GM21515 (cell line): ENCODE measurements around the gene NPNT.

ENCODE experiments used
- ATAC-seq: cut with Tn5 transposase; IDR thresholded peaks from one replicate; pipeline ENCODE4 v1.9.1; 2021; ENCODE audit not compliant: unreplicated experiment

Gene NPNT

DNA sequence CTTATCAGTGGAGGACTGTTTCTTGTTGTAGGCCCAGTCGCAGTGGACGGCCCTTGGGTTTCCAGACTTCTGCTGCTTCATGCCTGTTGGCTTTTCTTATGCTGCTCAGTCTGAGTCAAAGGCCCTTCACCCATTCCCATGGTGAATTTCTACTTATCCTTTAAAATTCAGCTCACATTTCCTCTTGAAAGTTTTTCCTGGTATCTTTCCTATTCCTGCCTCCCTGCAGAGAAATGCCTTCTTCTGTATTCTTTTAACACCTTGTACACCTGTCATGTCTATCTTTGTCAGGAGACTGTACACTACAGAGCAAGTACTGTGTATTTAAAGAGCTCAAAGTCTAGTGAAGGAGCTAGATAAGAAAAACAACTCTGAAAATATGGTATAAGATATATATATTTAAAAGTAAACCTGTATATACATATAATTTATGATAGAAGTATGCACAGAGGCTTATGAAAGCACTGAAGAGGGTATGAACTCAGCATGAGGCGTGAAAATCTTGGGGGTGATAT lies 22.0 kb downstream of the NPNT start:
- ATAC-seq = no peak

DNA sequence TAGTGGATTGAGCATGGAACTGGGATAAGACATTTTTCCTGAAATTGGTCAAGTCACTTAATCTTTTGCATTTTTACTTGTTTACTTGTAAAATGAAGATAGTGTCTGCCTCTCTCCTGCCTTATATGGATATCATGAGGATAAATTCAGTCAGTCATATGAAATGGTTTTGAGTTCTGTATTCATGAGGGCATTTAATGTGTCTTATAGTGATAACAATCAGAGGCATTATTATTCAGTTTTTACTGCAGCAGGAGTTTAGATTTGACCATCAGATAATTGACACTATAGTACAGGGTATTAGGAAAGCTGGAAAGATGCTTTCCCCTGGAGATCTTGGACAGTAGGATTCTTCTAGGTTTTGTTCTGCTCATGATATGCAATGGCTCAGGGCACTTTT lies 26.0 kb downstream of the NPNT start:
- ATAC-seq = no peak

DNA sequence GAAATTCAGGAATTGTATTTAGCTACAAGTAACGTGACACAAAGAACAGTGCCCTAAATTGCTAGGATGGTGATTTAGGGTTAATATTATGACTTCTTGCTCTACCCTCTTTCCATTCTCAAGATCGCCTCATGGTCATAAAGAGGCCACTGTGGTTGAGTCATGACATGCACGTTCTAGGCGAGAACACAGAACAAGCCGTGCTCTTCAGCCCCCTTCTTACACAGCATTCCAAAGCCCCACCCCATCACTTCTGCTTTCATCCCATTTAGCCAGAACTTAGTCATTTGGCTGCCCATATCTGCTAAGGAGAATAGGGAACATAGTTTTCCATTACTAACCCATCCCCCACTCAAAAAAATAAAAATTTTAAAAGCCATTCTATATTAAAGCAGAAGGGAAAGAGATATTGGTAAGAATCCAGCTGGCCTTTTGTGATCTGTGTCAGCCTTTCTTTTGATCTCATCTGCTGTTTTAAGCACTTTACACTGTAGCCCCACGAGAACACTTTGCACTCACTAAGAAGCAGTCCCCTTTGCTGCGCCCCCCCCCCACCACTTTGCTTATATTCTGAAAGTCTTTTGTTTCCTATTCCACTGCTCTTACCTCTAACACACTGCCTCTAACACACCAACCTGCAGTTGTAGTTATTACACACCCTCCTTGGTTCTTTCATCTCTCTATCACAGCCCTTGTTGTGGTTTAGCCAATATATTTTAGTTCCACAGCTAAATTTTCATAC lies 28.4 kb downstream of the NPNT start:
- ATAC-seq = no peak

DNA sequence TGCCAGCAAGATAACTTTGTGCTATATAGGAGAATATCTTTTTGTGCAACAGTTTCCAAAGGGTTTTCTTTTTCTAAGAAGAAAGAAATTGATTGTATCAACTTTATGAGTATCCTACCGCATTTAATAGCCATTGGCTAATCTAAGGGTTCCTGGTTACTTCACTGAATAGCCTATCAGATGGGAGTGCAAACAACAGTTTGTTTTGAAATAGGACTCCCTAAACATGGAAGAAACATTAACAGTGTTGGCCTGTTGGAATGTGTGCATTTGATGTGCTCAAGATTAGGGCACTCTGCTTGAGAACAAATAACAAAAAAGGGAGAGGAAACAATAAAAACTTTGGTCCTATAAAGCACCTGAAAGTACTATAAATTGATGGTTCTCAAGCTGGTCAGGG lies 29.1 kb downstream of the NPNT start:
- no peak for ATAC-seq

DNA sequence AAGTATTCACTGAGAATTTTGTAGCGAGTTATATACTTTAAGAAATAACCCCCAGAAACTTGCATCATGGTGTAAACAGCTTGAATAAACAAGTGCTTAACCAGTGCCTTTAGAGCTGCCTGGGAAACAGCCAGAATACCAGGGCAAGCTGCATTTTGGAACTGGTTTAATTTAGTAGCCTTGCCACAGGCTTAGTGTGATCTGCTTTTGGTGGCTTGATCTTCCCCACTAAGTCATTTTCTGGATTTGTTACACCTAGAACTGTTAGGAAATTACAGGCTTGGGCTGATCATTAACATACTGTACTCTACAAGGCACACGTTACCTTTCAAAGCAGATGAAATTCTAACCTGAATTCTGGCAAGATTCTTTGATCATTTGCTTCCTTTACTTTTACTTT lies 35.4 kb downstream of the NPNT start:
- no peak for ATAC-seq

DNA sequence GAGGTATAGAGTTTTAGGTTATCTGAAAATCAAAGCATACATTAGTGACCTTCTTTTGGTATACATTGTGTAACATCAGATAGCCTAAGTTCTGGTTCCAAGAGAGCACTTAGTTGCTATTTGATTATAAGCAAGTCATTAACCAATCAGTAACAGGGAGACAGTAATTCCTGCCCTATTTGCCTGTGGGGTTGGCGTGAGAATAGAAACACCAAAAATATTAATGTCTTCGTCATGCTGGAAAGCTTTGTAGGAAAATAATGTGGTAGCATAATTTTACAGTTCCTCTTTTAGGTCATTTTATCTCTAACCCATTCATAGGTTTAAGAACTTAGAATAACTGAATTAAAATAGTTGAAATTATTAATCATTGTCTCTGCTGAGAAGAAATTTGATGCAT lies 37.8 kb downstream of the NPNT start:
- peak; percentile 52 for ATAC-seq

DNA sequence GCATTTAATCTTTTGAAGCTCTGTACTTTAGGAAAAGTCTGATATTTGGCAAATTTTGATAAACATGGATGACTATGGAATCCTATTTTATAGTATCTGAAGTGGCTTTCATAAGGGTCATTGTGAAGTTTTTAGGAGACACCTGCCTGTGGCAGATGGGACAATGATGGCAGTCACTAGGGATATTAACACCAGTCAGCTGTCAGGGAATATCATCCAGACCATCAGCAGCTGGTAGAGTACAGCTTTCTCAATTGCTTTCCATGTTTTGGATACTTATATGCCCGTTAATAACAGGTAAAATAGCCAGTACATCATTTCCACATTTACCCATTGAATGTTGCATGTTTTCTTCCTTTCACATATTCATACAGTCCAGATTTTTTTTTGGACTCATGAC lies 39.1 kb downstream of the NPNT start:
- no peak for ATAC-seq

DNA sequence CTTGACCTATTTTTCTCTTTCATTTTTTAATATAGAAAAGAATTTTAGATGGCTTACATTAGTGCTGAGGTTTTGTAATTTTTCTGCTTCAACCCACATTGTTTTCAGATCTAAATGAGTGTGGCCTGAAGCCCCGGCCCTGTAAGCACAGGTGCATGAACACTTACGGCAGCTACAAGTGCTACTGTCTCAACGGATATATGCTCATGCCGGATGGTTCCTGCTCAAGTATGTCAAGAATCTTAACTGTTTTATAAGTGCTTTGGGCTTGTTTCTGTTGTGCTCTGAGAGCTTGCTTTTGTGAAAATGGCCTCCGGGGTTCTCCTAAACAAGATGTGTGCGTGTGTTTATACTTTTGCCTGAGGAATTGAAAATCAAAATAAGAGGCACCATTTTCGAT lies 41.6 kb downstream of the NPNT start:
- ATAC-seq = no peak

DNA sequence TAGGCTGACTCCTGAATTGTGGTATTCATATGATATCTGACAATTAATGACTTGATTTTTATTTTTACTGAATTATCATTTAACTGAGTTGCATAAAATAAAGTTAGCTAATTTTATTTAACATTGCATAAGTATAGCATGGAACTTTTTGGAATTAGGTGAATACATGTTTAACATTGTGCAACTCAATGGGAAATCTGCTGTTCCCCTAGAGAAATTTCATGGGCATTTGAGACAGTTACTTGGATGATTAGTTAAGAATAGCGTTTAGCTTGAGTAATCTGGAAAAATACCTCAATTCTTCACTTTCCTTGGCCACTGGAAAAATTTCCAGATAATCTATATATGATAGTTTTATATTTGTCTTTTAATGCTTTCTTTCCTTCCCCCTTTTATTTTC lies 42.5 kb downstream of the NPNT start:
- no peak for ATAC-seq

DNA sequence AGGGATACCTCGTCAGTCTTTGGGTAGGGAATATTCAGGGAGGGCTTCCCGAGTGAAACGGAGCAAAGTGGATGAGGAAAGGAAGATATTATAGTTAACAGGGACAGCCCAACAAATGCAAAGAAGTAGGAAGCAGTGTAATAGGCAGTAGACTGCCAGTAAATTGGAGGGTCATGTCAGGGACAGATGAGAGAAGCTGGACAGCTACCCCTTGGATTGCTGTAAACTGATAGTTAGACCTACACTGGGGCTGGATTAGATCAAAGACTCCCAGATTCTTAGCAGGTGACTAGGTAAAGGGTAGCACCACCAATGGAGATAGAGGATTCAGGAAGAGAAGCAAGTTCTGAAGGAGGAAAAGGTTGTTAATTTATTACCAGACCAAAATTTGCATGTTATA lies 48.0 kb downstream of the NPNT start:
- no peak for ATAC-seq

DNA sequence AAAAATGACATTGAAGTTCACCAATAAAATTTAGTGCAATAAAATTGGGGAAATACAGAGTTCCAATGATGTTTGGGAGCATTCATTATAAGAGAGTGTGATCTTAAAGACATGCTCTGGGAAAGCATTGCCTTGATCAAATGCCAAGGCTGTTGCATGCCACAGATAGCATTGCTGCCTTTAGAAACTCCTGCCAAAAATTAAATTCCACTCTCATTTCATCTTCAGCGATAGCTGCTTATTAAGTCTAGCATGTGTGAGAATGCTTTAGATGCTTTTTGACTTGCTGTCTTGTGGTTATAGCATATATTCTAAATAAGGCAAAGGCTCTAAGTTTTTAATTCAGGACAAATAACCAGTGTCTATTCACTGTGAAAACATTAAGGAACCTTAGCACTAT lies 49.3 kb downstream of the NPNT start:
- no peak for ATAC-seq

DNA sequence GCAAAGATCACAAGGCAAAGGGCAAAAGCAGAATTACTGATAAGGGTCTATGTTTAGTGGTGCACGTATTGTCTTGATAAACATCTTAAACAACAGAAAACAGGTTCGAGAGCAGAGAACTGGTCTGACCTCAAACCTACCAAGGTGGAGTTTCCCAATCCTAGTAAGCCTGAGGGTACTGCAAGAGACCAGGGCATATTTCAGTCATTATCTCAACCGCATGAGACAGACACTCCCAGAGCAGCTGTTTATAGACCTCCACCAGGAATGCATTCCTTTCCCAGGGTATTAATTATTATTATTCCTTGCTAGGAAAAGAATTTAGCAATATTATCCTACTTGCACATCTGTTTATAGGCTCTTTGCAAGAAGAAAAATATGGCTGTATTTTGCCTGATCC lies 51.5 kb downstream of the NPNT start:
- ATAC-seq = no peak

DNA sequence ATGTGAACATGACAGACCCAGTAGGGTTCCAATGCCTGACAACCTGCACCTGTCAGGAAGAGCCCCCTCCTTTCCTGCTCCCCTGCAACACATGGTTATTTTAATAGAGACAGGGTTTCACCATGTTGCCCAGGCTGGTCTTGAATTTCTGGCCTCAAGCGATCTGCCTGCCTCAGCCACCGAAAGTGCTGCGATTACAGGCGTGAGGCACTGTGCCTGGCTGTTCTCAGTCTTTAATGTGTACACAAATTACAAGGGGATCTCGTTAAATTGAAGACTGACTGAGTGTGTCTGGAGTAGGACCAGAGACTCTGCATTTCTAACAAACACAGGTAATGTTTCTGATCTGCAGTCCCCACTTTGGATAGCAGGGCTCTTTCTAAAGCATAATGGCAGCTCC lies 55.4 kb downstream of the NPNT start:
- no peak for ATAC-seq

DNA sequence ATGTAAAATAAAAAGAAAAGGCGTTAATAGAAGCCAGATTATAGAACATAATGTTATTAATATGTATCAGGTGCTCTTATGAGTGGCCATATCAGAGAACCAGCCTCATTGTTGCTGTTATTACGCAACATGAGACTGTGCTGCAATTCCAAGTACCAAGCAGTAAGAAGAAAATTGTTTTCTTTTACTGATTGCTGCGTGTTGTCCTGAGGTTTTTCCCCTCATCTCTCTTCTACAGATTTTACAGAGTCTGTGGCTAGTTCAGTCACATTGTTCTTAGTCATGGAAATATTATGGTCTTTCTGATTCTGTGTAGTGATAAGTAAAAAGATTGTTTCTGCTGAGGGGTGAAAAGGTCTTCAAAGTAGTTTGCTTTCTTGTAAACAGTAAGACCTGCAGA lies 55.9 kb downstream of the NPNT start:
- ATAC-seq = no peak

DNA sequence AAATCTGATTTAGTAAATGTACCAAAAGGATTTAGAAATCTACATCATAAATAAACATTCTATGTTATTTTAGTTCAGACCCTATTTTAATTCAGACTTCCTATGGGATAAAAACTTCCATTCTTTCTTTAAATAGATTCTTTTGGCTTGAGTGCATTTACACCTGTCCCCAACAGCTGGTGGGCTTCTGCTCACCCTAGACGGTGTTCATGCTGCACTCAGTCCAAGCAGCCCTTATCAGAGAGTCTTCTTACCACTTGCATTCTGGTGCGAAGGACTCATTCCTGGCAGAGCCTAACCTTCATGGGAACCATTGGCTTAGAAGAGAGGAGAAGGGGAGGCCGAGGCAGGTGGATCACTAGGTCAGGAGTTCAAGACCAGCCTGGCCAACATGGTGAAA lies 57.3 kb downstream of the NPNT start:
- ATAC-seq = no peak

DNA sequence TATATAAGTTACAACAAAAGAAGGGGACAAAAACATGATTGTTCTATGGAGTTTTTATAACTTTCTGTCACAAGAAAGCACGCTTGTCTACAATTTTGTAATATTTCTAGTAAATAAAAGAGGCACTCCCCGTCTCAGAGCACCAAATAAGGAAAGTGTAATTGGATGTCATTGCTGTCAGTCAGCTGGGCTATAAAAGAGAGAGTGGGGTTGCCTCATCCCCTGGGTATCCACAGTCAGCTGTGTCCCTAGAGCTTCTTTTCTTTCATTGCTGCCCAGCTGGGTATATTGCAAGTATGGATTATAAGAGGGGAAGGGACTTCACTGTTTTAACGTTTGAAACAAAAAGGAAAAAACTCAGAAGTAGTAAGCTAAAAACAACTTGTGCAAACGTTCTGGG lies 61.3 kb downstream of the NPNT start:
- ATAC-seq = no peak

DNA sequence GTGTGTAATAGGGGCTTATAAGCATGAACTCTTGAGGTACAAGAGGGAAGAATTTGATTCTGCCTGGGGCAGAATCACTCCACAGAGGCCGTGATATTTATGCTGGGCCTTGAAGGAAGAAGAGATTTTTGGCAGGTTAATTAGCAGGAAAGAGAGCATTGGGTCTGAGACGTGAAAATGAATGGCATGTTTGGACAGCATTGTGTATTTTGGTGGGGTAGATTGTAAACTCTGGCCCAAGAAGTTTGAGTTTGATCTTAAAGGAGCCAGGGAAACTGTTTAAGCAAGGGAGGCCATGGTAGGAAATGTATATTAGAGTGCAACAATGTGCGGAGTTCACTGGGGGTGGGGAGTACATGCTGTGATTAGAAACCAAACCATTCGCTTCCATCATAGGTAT lies 62.4 kb downstream of the NPNT start:
- no peak for ATAC-seq

DNA sequence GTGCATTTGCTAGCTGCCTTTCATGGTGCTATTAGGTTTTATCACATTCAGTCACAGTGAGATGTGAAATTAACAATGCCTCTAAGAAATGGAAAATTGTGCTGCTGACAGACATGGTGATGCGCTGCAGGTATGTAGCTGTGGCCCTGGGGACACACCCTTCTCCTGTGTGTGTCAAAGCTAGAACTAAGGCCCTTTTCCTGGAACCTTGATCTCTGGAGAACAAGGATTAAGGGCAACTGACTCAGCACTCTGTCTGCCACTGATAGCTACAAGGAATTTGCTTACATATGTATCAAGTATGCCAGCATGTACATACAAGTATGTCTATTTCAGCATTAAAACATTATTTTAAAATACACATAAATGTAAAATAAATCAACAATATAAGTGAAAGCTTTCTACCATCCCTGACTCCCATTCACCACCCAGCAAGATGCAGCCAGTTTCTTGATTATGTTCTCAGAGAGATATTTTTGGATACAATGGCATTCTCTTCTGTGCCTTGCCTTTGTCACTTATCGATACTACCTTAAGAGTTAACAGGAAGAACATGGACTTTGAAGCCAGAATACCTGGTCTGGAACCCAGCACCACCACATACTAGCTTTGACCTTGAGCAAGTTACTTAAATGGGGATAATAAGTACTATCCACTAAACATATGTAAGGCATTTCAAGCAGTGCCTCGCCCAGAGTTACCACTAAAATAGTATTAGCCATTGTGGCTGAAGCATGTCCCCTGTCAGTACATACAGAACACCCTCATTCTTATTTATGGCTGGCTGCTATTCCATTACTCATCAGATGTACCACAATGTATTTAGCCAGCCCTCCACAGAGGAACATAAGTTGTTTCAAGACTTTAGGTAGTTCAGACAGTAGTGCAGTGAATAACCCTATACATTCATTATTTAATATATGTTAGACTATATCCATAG lies 68.5 kb downstream of the NPNT start:
- ATAC-seq = no peak

DNA sequence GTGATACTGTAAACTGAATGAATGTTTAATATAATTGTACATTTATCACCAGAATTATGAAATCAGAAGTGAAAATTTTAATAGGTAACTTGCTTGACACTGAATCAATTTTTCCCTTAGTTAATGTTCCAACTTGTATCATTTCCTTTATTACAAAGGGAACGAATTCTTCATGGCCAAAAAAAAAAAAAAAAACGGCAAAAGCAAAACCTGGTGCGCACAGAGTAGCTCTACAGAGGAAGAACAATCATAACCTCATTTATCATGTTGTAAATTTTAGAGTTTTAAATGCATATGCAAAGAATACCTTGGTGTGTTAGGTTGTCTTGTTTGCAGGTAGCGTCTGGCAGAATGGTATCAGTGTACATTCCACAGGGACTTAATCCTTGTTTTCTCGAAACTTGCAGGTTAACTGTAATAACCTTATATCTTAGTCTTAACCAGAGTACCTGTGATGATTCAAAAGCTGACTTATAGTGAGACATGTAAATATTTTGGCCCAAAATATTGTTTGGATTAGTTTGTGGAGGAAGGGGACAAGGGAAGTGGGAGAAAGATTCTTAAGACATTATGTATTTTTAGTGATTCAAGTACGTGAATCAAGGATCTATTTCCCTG lies 70.0 kb downstream of the NPNT start:
- no peak for ATAC-seq

DNA sequence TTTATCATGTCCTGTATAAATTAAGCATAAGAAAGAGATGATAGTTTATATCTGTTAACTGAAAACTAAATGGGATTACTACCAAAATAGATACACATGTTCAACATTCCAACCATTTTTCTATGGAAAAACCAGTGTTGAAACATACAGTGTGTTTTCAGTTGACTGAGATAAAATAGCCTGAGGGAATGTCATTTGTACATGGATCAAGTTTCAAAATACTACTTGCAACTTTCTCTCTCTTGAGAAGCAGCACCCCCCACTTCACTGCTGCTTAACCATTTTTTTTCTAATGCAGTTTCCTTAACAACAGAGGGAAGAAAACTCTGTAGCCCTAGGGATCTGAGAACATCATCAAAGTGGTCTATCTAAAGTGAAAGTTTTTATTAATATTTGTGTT lies 70.8 kb downstream of the NPNT start:
- no peak for ATAC-seq

DNA sequence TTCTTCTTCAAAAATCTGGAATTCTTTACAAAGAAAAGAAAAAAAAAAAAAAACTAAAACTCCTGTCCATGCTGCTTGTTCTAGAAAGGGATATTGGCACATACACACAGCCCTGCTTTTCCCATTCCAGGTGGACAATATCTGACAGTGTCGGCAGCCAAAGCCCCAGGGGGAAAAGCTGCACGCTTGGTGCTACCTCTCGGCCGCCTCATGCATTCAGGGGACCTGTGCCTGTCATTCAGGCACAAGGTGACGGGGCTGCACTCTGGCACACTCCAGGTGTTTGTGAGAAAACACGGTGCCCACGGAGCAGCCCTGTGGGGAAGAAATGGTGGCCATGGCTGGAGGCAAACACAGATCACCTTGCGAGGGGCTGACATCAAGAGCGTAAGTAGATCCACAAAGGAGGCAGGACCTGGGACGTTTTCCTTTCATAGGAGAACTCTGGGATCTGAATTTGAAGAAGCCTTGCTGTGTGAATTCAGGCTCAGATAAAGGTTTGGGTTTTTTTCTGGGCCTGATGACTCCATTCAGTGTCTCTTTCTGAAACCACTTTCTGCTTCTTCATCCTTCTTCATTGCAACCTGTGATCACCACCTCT lies 71.9 kb downstream of the NPNT start:
- no peak for ATAC-seq
